HCT116 (cell line): ENCODE measurements around the gene DDX50. TPM values are rescaled to one million over a fixed set of nuclear protein-coding genes. Genes with fewer than 3 reads are reported as not detected.

ENCODE experiments used
- ATAC-seq: fragments of 200-7000 bp; cut with Tn5 transposase; 2 replicates; pipeline ENCODE4 v1.9.1; 2020; ENCODE audit warnings: mild to moderate bottlenecking, moderate library complexity
- BruUV-seq: library from RNA; stranded (reverse); fragments of 400-500 nt; replicated peaks from 2 replicates; lab custom pipeline; 2021; lab: Mats Ljungman, UMichigan
- CTCF ChIA-PET: fragments of 300-600 bp; sonication (Branson Sonifier 250); formaldehyde crosslinking; loops from one replicate; lab custom pipeline; 2021; ENCODE audit warnings: antibody characterized with exemption; lab: Charles Lee
- POLR2A ChIA-PET: fragments of 300-600, 350-600 bp; sonication (Branson Sonifier 250); formaldehyde crosslinking; loops from one replicate; lab custom pipeline; 2021; ENCODE audit warnings: antibody characterized with exemption; lab: Charles Lee
- RAD21 ChIA-PET, 2 experiments: fragments of 300-600 bp; sonication (Branson Sonifier 250); formaldehyde crosslinking; loops; one replicate each; lab custom pipeline; 2023; ENCODE audit warnings: low total read pairs in 2 of 2; ENCODE audit not compliant: uncharacterized antibody in 2 of 2, unreplicated experiment in 2 of 2, low non-redundant PET in 1 of 2; lab: Charles Lee
- DNase-seq: peaks from one replicate; pipeline ENCODE4 v3.0.0-alpha.2; 2010; ENCODE audit warnings: low read depth, low spot score
- H2AFZ ChIP-seq: fragments of 200-600 bp; shearing (Covaris generic), sonication (generic); 2 replicates; pipeline ENCODE4 v1.6.1; 2017; ENCODE audit warnings: low read depth, mixed run types, mixed read lengths, antibody characterized with exemption, low read length; ENCODE audit not compliant: poor library complexity, severe bottlenecking
- H3K27ac ChIP-seq: 2 replicates; pipeline ENCODE4 v1.5.1; 2012; ENCODE audit warnings: low read depth, low read length
- H3K27me3 ChIP-seq: fragments of 200-600 bp; sonication (generic); 2 replicates; pipeline ENCODE4 v1.6.1; 2016; ENCODE audit warnings: mixed run types, low read length, mixed read lengths; ENCODE audit not compliant: insufficient read depth
- H3K36me3 ChIP-seq, 2 experiments: fragments of 200-500 bp in 1 of 2; fragments of 200-600 bp in 1 of 2; sonication (Bioruptor generic) in 1 of 2; sonication (generic) in 1 of 2; 2 replicates each; pipeline versions ENCODE4 v1.5.1 to v1.6.1; 2014 to 2016; ENCODE audit warnings: low read length in 2 of 2, inconsistent platforms in 1 of 2, mixed read lengths in 1 of 2, mixed run types in 1 of 2; ENCODE audit not compliant: insufficient read depth in 2 of 2, control insufficient read depth in 1 of 2
- H3K4me1 ChIP-seq, 2 experiments: fragments of 200-600 bp in 1 of 2; sonication (generic) in 1 of 2; 2 replicates each; pipeline versions ENCODE4 v1.5.1 to v1.6.1; 2012 to 2017; ENCODE audit warnings: low read length in 2 of 2, inconsistent platforms in 1 of 2, mild to moderate bottlenecking in 1 of 2, mixed read lengths in 1 of 2, mixed run types in 1 of 2, moderate library complexity in 1 of 2; ENCODE audit not compliant: insufficient read depth in 2 of 2, control insufficient read depth in 1 of 2
- H3K4me2 ChIP-seq: fragments of 200-600 bp; sonication (generic); 2 replicates; pipeline ENCODE4 v1.6.1; 2017; ENCODE audit warnings: mixed run types, low read length, mixed read lengths
- H3K4me3 ChIP-seq, 2 experiments: fragments of 200-600 bp in 1 of 2; sonication (generic) in 1 of 2; replicated peaks in 1 of 2; 2 replicates each; pipeline ENCODE4 v1.5.1; 2011 to 2016; ENCODE audit warnings: low read length in 2 of 2, control low read depth in 1 of 2, low read depth in 1 of 2, mild to moderate bottlenecking in 1 of 2, mixed read lengths in 1 of 2, mixed run types in 1 of 2
- H3K79me2 ChIP-seq: fragments of 200-600 bp; sonication (generic); 2 replicates; pipeline ENCODE4 v1.6.1; 2017; ENCODE audit warnings: mild to moderate bottlenecking, mixed run types, low read length, moderate library complexity, mixed read lengths; ENCODE audit not compliant: insufficient read depth
- H3K9ac ChIP-seq: fragments of 200-600 bp; sonication (generic); 2 replicates; pipeline ENCODE4 v1.6.1; 2016; ENCODE audit warnings: low read length, mixed read lengths
- H3K9me2 ChIP-seq: fragments of 200-600 bp; sonication (generic), shearing (Covaris generic); 2 replicates; pipeline ENCODE4 v1.6.1; 2017; ENCODE audit warnings: mixed run types, mild to moderate bottlenecking, moderate library complexity; ENCODE audit not compliant: insufficient read depth
- H3K9me3 ChIP-seq, 2 experiments: fragments of 200-500 bp in 1 of 2; fragments of 200-600 bp in 1 of 2; sonication (Bioruptor generic) in 1 of 2; sonication (generic) in 1 of 2; 2 replicates each; pipeline ENCODE4 v1.6.1; 2014 to 2017; ENCODE audit warnings: low read length in 2 of 2, mixed read lengths in 2 of 2, inconsistent platforms in 1 of 2, low read depth in 1 of 2, mild to moderate bottlenecking in 1 of 2, mixed run types in 1 of 2, moderate library complexity in 1 of 2; ENCODE audit not compliant: control insufficient read depth in 1 of 2, insufficient read depth in 1 of 2
- H4K20me1 ChIP-seq: fragments of 200-600 bp; sonication (generic), shearing (Covaris generic); 2 replicates; pipeline ENCODE4 v1.6.1; 2017; ENCODE audit warnings: mixed run types, mild to moderate bottlenecking, moderate library complexity; ENCODE audit not compliant: insufficient read depth
- ATF3 ChIP-seq: IDR thresholded peaks from 2 replicates; pipeline ENCODE4 v1.6.1; 2012
- CBX3 ChIP-seq: IDR thresholded peaks from 2 replicates; pipeline ENCODE4 v1.6.1; 2012; ENCODE audit warnings: low read depth
- CEBPB ChIP-seq: IDR thresholded peaks from 2 replicates; pipeline ENCODE4 v1.6.1; 2012; ENCODE audit warnings: low read depth
- CTCF ChIP-seq, 3 experiments: fragments of 200-600 bp in 1 of 3; sonication (generic) in 1 of 3; IDR thresholded peaks in 2 of 3; conservative IDR thresholded peaks in 1 of 3; 2 replicates each; pipeline ENCODE4 v1.5.1; 2012 to 2017; ENCODE audit warnings: low read depth in 2 of 3, low read length in 2 of 3, antibody characterized with exemption in 1 of 3, borderline replicate concordance in 1 of 3, control low read depth in 1 of 3, mild to moderate bottlenecking in 1 of 3, mixed read lengths in 1 of 3, mixed run types in 1 of 3, moderate library complexity in 1 of 3; ENCODE audit not compliant: insufficient read depth in 1 of 3
- EGR1 ChIP-seq: IDR thresholded peaks from 2 replicates; pipeline ENCODE4 v1.6.1; 2012; ENCODE audit warnings: low read depth
- ELF1 ChIP-seq: IDR thresholded peaks from 2 replicates; pipeline ENCODE4 v1.6.1; 2012; ENCODE audit warnings: low read depth, borderline replicate concordance
- EZH2phosphoT487 ChIP-seq: fragments of 200-600 bp; IDR thresholded peaks from 2 replicates; pipeline ENCODE4 v1.6.1; 2018; ENCODE audit warnings: antibody characterized with exemption, borderline replicate concordance
- FOSL1 ChIP-seq: IDR thresholded peaks from 2 replicates; pipeline ENCODE4 v1.6.1; 2012; ENCODE audit warnings: low read depth
- MAX ChIP-seq: IDR thresholded peaks from 2 replicates; pipeline ENCODE4 v1.6.1; 2012
- RAD21 ChIP-seq: IDR thresholded peaks from 2 replicates; pipeline ENCODE4 v1.6.1; 2012; ENCODE audit warnings: low read depth, mild to moderate bottlenecking
- REST ChIP-seq: IDR thresholded peaks from 2 replicates; pipeline ENCODE4 v1.6.1; 2012; ENCODE audit warnings: low read depth
- SRF ChIP-seq: IDR thresholded peaks from 2 replicates; pipeline ENCODE4 v1.6.1; 2012; ENCODE audit warnings: low read depth
- TCF7L2 ChIP-seq: IDR thresholded peaks from 2 replicates; pipeline ENCODE4 v1.7.0; 2011; ENCODE audit warnings: borderline replicate concordance, inconsistent platforms; ENCODE audit not compliant: insufficient read depth, insufficient read length; ENCODE audit errors: extremely low read depth
- YY1 ChIP-seq: IDR thresholded peaks from 2 replicates; pipeline ENCODE4 v1.6.1; 2011; ENCODE audit warnings: low read length, low read depth, moderate library complexity, mild to moderate bottlenecking; ENCODE audit not compliant: insufficient replicate concordance; ENCODE audit errors: extremely low read depth
- ZBTB33 ChIP-seq: IDR thresholded peaks from 2 replicates; pipeline ENCODE4 v1.6.1; 2011; ENCODE audit warnings: mild to moderate bottlenecking, low read length, moderate library complexity; ENCODE audit not compliant: insufficient replicate concordance; ENCODE audit errors: extremely low read depth
- ZNF274 ChIP-seq: fragments of 200-500 bp; sonication (Bioruptor generic); IDR thresholded peaks from 2 replicates; pipeline ENCODE4 v1.6.1; 2014; ENCODE audit warnings: mild to moderate bottlenecking, low read depth, low read length, inconsistent platforms
- intact Hi-C: fragments of 100-400 bp; cut with micrococcal nuclease; formaldehyde crosslinking; loops from 2 replicates; pipeline ENCODE4 v1.10.0; 2022
- total RNA-seq: library from RNA; stranded (reverse); gene quantifications from one replicate; pipeline ENCODE4 v1.2.1, GENCODE V29; 2021; ENCODE audit not compliant: unreplicated experiment

The DDX50 gene
- total RNA-seq, 1 experiment from 2014 or later = 25.6 TPM

DNA sequence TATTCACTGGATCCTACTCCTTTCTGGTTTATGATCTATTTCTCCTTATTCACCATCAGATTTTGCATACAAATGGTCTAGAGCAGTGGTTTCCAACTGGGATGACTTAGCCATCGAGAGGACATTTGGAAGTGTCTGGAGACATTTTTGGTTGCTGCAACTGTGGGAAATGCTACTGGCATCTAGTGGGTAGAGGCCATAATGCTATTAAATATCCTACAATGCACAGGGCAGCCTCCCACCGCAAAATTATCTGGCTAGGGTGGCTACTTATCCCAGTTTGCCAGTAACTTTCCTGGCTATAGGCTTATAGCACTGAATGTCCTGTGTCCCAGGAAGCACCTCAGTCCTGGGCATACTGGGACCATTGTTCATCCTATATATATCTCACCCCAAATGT lies 21.5 kb upstream of the DDX50 start (continued):
- TF ChIP-seq CTCF (IDR thresholded peaks at IDR 0.05 in 2 of 3, conservative IDR thresholded peaks at IDR 0.05 in 1 of 3; ENCODE audit: borderline replicate concordance in 1 of 3, insufficient read depth in 1 of 3, low read depth in 2 of 3, low read length in 2 of 3) = no peak
- TF ChIP-seq ELF1 = no peak
- TF ChIP-seq ZBTB33 = no peak
- TF ChIP-seq, all 23 proteins: peak for 0

- Histone ChIP-seq H3K27me3 (no peaks in the 10 kb centered on the region), H3K36me3 (no peaks in the 10 kb centered on the region), H2AFZ (no peak overlapping the region), H3K9me2 (no peaks in the 10 kb centered on the region), H3K27ac (no peak overlapping the region), H3K4me1 (no peaks in the 10 kb centered on the region), H3K9me3 (no peaks in the 10 kb centered on the region), H3K79me2 (no peaks in the 10 kb centered on the region), H3K9ac (no peak overlapping the region), H4K20me1 (no peaks in the 10 kb centered on the region), H3K4me2 (no peak overlapping the region), H3K4me3 (no peak overlapping the region)
- ChIA-PET POLR2A (no interaction called here), CTCF (no interaction called here), RAD21 (no interaction called here)
- TF ChIP-seq YY1 (no peak), SRF (no peak), REST (no peak), ZNF274 (no peak), RAD21 (no peak), EGR1 (no peak), ATF3 (no peak), MAX (no peak), FOSL1 (no peak), CBX3 (no peak), TCF7L2 (no peak), CEBPB (no peak), EZH2phosphoT487 (no peak)
- ATAC-seq (no peak), DNase-seq (no peak)
- intact Hi-C loops = no loop called here
- BruUV-seq = no TSS peak
Observed at GRCh38 chr10:68880181-68880580, 20.9 kb upstream of the DDX50 start.
